Measurements from ENCODE around the gene SFTA2.
"Not testable (repeated sequence)": the region's sequence is repeated elsewhere in the genome, so short reads cannot be mapped to it uniquely, and the experiment has no call there.

The SFTA2 gene

DNA sequence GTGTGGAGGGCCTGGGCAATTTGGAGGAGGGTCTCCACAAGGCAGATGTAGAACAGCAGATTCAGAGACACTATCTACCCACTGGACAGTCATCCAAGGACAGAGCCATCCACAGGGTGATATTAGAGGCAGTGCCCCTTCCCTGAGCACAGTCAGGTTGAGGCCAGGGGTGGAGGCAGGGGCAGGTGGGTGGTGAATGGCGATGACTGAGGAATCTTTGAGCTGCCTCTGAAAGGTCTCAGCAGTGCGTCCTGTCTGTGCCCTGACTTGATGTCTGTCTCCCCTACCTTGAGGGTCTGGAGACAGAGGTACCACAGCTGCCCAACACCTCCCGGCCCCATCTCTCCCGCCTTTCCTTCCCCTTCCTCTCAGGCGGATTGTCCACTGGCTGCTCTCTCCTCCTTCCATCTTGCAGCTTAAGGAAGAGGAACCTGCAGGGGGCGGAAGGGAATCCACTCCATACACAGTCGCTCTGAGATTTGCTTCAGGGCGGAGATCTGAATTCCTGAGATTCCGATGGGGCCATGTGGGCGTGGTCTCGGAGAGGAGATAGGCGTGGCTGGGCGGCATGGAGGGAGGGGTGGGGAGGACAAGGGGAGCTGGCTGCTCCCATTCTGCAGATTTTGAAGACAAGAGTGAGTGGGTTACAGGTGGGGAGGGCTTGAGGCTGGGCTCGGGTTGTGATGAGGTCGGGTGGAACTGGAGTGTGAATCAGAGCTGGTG, 10.5 kb upstream of the SFTA2 start:
- no peak for DNase-seq (ENCODE audit: low read depth)

- DNase-seq (ENCODE audit: low read depth) = no peak
Measured at GRCh38 chr6:30940361-30940986, 8.5 kb upstream of the SFTA2 start, which contains the start of gene MUCL3. Gene MUCL3 (plus strand): TSS chr6:30940973. CDS start chr6:30941000, 27 bp downstream.

DNA sequence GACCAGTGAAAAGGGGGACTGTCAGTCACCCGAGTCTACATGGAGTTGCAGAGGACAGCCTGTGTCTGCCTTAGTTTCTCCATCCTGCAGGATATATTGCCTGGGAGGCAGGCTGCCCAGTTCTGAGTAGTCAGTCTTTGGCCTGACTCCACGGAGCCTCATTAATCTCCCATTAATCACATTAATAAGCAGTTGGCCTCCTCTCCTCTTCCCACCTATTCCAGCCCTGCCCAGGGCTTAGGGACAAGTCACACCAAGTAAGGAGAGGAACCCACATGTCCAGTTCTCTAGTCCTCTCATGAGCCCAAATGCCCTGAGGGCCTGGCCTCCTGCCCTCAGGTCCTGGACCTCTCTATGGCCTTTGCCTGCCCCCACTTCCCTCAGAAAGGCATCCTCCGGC, 7.5 kb upstream of the SFTA2 start:
- no peak for DNase-seq (ENCODE audit: low read depth)

DNA sequence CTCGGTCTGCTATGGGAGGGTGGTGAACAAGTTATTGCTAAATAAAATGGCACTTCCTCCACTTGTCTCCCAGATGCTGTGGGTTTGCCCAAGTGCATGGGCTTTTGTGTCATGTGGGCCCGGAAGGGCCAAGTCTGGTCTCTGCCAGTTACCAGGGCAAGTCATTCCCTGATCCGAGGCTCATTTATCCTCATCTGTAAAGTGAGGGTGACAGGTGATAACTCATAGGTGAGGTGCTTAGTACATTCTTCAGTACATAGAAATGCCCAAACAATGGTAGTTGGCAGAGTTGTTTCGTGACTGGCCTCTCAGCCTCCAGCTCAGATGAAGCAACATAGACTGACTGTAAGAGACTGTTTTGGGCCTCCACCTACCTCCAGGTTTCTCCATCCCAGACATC, 6.8 kb upstream of the SFTA2 start:
- no peak for DNase-seq (ENCODE audit: low read depth)

GRCh38 chr6:30937265-30937664, 5.3 kb upstream of the SFTA2 start:
- DNase-seq (ENCODE audit: low read depth) = no peak

- DNase-seq (ENCODE audit: low read depth) = no peak
Measured at GRCh38 chr6:30935018-30935417, 3.0 kb upstream of the SFTA2 start.

DNA sequence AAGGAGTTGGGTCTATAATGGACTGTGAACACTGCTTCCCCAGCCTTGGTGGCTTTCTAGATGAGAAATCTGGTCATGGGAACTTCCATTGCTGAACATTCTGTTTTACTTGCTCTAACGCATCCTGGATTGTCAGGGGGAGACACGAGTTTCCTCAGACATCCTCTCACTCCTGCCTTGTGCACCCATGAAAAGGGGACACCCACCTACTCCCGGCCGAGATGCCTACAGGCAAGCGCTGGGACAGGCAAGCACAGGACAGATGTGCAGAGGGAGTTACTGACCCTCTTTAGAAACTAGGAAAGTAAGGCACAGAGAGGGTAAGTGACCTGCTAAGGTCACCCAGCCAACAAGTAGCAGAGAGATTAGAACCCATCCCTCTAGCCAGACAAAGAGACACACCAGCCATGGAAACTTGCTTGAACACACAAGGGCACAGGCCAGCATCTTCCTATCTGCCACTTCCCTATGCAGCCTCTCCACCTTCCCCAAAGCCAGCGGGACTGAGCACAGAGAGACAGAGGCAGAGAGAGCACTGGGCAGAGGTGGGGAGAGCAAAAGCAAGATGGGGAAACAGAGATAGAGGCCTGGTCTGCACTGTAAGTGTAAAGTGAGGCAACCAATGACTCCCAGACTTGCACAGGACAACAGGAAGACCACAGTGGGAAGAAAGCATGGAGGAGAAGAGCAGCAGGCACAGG, 845 bp upstream of the SFTA2 start:
- no peak for DNase-seq (ENCODE audit: low read depth)

DNA sequence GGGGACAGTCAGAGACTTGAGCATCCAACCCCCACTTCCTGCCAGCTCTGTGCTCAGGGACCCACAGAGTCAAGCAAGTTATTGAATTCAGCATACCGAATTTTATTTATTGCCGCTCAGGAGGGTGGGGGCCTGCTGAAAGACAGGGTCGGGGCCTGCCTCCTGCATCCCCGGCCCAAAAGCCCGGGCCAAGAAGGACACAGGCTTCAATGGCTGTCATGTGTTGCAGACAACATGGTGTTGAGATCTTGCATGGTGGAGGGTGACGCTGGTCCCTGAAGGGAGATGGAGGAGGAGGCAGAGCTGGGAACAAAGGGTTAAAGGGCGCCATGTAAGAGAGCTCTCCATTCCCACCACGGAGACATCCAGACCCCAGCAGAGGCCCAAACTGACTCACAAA, 698 bp downstream of the SFTA2 start:
- no peak for DNase-seq (ENCODE audit: low read depth)

- DNase-seq (ENCODE audit: low read depth) = no peak
Measured at GRCh38 chr6:30930506-30930905, 1.5 kb downstream of the SFTA2 start.

- no peak for DNase-seq (ENCODE audit: low read depth)
Measured at GRCh38 chr6:30928677-30929076, 3.3 kb downstream of the SFTA2 start.

- not testable (repeated sequence) for DNase-seq (ENCODE audit: low read depth)
Measured at GRCh38 chr6:30927080-30927479, 4.9 kb downstream of the SFTA2 start.

DNA sequence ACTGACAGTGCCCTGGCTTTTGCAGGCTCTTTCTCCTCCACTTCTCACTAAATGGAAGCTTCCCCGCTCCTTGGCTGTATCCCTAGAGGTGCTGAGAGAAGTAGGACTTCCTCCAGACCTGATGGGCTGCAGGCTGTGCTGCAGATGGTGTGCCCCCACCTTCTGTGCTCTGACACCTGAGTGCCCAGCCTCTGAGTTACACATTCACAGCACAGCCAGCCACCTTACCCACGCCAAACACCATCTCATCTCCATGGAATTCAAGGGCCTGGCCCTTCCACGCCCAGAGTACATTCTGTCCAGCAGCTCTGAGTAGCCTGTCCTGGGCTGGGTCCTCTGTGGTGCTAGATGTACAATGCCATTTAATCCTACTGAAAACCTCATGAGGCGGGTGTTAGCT, 5.3 kb downstream of the SFTA2 start:
- DNase-seq (ENCODE audit: low read depth) = no peak

GRCh38 chr6:30924040-30924627, 7.8 kb downstream of the SFTA2 start:
- DNase-seq (ENCODE audit: low read depth) = not testable (repeated sequence)

GRCh38 chr6:30922447-30922852, 9.5 kb downstream of the SFTA2 start:
- DNase-seq (ENCODE audit: low read depth) = no peak

- DNase-seq (ENCODE audit: low read depth) = no peak
Measured at GRCh38 chr6:30918670-30919069, 13.3 kb downstream of the SFTA2 start.

DNA sequence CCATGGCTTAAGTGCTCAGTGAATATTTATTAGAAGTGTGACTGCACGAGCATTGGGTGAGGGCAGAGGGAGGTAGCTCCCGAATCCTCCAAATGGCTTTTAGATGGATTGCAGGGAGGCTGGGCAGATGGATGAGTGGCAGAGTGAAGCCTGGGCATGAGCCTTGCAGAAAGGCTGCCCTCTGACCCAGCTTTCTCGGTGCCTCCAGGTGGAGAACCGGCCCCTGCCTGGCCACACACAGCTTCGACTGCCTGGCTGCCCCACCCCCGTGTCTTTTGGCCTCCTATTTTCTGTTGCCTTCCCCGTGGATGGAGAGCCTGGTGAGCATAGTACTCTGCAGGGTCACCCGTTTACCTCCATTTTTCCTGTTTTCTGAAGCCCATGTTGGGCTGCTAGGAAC, 14.5 kb downstream of the SFTA2 start:
- no peak for DNase-seq (ENCODE audit: low read depth)

GRCh38 chr6:30917041-30917440, 14.9 kb downstream of the SFTA2 start:
- no peak for DNase-seq (ENCODE audit: low read depth)

- no peak for DNase-seq (ENCODE audit: low read depth)
Measured at GRCh38 chr6:30915591-30915946, 16.4 kb downstream of the SFTA2 start.

DNA sequence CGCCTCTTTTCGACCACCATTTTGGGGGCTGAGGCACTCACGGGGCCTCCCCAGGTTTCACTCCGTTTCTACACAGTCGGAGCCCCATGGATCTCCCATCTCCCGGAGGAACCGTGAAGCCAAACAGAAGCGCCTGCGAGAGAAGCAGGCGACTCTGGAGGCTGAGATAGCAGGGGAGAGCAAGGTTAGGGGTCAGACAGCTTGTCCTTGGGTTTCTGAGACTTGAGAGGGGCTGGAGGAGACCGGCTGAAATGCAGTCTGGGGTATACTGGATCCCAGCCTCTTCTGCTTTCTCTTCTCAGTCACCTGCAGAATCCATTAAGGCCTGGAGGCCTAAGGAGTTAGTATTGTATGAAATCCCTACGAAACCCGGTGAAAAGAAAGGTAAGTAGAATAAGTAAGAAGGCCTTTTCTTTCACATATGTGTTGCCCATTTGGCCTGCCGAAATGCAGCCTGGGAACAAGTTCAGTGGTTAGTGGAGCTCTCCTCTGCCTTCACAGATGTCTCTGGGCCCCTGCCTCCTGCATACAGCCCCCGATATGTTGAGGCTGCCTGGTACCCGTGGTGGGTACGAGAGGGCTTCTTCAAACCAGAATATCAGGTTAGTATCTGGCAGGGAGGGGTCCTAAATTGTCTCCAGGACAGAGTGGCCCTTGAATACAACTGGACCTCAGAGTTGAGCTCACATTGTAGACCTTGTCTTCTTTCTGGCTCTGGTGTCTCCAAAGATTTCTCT, 16.9 kb downstream of the SFTA2 start:
- no peak for DNase-seq (ENCODE audit: low read depth)

GRCh38 chr6:30914076-30914853, 17.7 kb downstream of the SFTA2 start, which contains the start of gene VARS2:
Gene VARS2 (plus strand): TSS chr6:30914238. CDS start chr6:30914837, 599 bp downstream.
- DNase-seq (ENCODE audit: low read depth) = peak; percentile 78

- no peak for DNase-seq (ENCODE audit: low read depth)
Measured at GRCh38 chr6:30913721-30914075, 18.3 kb downstream of the SFTA2 start.
